NCI-H2081 treated with DMSO at 0.1 percent for 48 hours (cell line): ENCODE results near the gene OR7A5.
"Not testable (repeated sequence)": the region's sequence is repeated elsewhere in the genome, so short reads cannot be mapped to it uniquely, and the experiment has no call there.

ENCODE experiments used
- DNase-seq: peaks from one replicate; lab custom pipeline; 2025; lab: John Stamatoyannopoulos, UW

OR7A5 gene

DNA sequence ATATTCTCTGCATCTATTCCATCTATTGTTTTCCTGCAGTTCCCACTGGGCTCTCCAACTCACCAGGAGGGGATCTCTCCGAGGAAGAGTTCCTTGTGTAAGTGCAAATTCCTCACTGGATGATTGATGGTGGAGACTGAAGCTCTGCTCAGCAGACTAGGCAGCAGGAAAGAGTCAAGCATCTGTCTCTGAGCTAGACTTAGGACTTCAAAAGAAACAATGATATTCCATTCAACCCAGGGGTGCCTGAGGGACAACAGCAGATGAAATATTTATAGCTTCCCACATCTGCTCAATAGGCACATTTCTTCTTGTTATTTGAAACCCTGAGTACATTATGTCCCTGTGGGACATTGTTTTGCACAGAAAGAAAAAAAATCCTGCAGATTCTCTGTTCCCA, at the start of gene OR7A5, which contains the start of gene OR7C1:
Gene OR7A5 (minus strand): TSS at position 175 of the 400 bp plus-strand sequence. CDS start 6,944 bp downstream, outside the sequence.
Gene OR7C1 (minus strand): TSS at position 175 of the 400 bp plus-strand sequence. CDS start 35,049 bp downstream, outside the sequence.
- DNase-seq: no peak

DNA sequence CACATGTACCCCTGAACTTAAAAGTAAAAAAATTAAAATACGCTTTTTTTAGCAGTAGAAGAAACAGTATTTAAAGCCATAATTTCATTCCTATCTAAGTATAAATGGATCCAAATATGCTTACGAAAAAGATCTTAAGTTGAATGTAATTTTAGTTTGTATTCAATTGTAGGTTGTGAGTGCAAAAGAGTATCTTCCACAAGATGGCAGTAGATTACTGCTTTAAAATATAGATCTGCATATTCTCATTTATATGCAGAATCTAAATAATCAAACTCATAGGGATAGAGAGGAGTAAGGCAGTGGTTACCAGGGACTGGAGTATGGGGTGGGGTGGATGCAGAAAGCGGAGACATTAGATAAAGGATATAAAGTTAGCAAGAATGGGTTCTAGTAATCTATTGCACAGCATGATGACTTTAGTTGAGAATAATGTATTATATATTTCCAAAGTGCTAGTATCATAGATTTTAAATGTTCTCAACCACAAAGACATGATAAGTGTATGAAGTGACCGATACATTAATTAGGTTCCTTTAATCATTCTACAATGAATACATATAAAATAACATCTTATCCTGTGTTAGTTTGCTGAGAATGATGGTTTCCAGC, 36.7 kb upstream of the OR7A5 start:
- no peak for DNase-seq

DNA sequence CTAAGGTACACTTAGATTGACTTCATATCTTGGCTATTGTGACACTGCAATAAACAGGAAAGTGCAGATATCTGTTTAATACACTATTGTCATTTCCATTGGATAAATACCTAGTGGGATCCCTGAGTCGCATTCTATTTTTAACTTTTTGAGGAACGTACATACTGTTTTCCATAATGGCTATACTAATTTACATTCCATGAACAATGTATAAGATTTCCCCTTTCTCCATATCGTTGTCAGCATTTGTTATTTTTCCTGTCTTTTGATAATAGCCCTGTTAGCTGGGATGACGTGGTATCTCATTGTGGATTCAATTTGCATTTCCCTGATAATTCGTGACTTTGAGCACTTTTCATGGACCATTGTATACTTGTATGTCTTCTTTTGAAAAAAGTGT, 33.5 kb upstream of the OR7A5 start:
- no peak for DNase-seq

- DNase-seq: no peak
Measured at GRCh38 chr19:14848822-14849221, 13.8 kb upstream of the OR7A5 start, which contains the start of gene OR7A10. Gene OR7A10 (minus strand): TSS chr19:14848922. CDS start chr19:14841877, 7,045 bp downstream.

GRCh38 chr19:14843578-14843977, 8.6 kb upstream of the OR7A5 start:
- DNase-seq: no peak

DNA sequence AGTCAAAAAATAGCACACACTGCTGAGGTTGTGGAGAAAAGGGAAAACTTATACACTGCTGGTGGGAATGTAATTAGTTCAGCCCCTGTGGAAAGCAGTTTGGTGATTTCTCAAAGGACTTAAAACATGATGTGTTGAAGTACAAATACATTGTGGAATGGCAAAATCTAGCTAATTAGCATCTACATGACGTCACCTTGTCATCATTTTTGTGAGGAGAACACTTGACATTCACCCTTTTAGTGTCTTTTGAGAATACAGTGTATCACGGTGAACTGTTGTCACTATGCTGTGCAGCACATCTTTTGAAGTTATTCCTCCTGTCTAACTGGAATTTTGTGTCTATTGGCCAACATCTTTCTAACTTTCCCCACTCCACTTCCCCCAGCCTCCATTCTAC, 8.2 kb upstream of the OR7A5 start:
- DNase-seq: no peak

GRCh38 chr19:14840206-14840605, 5.2 kb upstream of the OR7A5 start:
- DNase-seq: no peak

GRCh38 chr19:14837391-14837790, 2.4 kb upstream of the OR7A5 start:
- no peak for DNase-seq

- no peak for DNase-seq
Measured at GRCh38 chr19:14830702-14831101, 4.3 kb downstream of the OR7A5 start.

DNA sequence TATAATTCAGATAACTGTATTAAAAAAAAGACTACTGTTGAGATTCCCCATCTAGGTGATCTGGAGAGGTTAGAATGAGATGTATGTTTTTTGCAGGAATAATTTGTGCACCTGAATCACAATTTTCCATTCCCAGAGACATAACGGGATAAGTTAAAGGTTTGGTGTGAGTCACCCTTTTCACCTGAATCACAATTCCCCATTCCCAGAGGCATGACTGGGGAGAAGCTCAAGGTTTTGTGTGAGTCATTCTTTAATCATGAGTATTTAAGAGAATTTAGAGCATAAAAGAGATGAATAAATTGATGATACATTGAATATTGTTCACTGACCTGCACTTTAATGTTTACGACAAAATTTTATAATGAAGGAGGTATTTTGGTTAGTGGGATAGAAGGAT, 9.0 kb downstream of the OR7A5 start:
- DNase-seq: no peak

GRCh38 chr19:14821937-14822336, 13.0 kb downstream of the OR7A5 start:
- DNase-seq: no peak

DNA sequence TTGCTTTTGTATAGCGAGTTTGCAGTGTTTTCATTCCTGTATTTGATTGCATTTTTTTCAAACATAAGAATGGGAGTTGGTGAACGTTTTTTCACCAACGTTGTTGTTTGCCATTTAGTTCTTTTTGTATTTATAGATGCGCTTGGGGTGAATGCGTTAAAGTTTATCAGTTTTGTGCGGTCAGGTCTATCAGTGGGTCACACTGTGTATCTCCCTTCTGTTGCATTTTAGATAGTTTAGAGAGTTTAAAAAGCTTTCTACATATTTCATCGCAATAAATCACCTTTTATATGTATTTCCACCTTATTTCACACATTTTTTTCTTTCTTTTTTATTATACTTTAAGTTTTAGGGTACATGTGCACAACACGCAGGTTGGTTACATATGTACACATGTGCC, 16.4 kb downstream of the OR7A5 start:
- DNase-seq: no peak

DNA sequence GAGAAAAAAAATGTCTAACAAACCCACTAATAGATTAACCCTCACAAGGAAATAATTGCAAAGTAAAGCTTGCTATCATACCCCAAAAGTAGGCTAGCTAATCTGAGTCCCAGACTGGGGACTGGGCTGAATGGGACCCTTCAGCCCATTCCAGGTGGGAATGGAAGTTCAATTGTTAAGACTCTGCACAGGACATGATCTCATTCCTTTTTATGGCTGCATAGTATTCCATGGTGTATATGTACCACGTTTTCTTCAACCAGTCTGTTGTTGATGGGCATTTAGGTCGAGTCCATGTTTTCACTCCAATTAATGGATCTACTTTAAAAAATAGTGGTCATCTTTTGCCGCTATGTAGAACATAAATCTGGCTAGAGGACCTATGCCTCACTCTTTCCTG, 17.9 kb downstream of the OR7A5 start:
- DNase-seq: no peak

DNA sequence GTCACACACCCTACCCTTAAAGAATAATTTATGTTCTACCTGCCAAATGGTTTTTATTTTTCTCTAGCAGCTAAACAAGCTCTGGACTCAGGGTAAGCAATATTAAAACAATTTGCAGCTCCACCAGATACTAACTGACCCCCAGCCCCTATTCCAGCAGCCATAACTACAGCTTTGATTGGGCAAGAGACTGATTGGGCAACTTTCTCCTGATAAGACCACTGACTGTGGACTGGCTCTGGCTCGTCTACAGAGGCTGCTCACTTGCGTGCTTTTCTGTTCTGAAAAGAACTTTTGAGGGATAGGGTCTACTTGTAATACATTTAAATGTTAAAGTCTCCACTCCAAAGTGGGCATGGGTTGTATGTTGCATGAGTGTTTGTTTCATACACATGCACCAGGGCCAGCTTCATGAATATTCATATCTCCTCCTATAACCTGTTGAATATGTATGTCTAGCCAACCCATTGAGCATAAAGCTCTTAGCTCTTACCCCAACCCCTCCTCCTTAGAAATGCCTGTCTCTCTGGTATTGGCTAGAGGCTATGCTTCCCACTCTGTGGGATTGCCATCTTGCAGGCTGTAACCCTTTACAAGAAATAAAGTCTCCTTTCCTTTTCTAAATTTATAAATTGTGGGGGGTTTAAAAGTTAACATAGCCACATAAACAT, 19.9 kb downstream of the OR7A5 start:
- DNase-seq: no peak

DNA sequence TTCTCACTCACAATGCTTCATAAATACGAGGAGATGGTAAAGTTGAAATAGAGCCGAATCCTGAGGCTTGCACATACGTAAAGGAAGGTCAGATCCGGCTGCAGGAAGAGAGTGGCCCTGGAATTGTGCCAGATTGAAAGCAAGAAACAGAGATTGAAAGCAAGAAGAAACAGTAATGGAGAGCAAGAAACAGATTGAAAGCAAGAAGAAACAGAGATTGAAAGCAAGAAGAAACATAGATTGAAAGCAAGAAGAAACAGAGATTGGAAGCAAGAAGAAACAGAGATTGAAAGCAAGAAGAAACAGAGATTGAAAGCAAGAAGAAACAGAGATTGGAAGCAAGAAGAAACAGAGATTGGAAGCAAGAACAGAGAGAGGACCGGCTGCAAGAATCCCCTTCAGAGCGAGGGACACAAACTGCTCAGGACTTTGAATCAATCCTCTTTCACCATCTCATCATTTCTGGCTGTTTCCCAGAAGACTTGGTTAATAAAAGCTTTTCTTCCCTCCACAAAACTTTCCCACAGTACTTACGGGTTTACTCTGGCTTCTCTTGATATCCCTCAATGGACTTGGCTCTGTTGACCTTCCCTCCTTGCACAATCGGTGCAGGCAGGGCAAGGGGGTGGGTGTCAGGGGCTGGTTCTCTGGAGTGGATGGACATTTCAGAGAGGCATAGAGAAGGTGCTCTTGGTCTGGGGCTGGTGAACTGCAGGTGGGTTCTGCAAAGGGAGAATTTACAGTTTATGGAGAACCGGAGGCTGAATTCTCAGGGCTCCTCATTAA, 25.5 kb downstream of the OR7A5 start:
- DNase-seq: no peak

DNA sequence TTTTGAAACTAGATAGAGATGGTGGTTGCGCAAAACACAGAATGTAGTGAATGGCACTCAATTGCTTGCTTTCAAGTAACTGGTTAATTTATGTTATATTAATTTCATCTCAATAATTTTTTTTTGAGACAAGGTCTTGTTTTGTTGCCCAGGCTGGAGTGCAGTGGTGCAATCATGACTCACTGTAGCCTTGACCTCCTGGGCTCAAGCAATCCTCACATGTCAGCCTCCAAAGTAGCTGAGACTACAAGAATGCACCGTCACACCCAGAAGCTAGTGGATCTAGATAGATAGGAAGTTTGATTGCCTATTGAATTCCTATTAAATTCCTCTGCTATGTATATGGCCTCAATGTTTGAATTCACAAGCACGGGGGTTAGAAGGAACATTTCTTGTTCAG, 30.2 kb downstream of the OR7A5 start:
- no peak for DNase-seq

GRCh38 chr19:14798760-14799159, 36.2 kb downstream of the OR7A5 start:
- no peak for DNase-seq

- no peak for DNase-seq
Measured at GRCh38 chr19:14796021-14796420, 39.0 kb downstream of the OR7A5 start.

DNA sequence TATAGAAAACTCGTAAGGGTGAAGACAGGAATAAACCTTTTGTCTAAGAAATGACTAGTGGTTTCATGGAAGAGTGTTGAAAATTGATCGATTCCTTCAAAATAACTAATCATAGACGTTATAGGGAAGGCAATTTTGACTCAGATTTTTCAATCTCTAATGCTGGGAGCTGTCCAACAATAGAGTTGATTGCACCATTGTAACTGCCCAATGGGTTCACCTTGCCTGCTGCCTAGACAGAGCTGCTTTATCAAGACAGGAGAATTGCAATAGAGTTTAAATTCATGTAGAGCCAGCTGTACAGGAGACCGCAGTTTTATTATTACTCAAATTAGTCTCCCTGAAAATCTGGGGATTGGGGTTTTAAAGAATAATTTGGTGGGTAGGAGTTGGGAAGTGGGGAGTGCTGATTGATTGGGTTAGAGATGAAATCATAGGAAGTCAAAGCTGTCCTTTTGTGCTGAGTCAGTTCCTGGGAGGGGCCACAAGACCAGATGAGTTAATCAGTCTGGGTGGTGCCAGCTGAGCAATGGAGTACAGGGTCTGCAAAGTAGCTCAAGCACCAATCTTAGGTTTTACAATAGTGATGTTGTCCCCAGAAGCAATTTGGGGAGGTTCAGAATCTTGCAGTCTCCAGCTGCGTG, 39.8 kb downstream of the OR7A5 start:
- DNase-seq: no peak

- DNase-seq: not testable (repeated sequence)
Measured at GRCh38 chr19:14792250-14792649, 42.7 kb downstream of the OR7A5 start.

GRCh38 chr19:14786421-14786851, 48.5 kb downstream of the OR7A5 start:
- no peak for DNase-seq

DNA sequence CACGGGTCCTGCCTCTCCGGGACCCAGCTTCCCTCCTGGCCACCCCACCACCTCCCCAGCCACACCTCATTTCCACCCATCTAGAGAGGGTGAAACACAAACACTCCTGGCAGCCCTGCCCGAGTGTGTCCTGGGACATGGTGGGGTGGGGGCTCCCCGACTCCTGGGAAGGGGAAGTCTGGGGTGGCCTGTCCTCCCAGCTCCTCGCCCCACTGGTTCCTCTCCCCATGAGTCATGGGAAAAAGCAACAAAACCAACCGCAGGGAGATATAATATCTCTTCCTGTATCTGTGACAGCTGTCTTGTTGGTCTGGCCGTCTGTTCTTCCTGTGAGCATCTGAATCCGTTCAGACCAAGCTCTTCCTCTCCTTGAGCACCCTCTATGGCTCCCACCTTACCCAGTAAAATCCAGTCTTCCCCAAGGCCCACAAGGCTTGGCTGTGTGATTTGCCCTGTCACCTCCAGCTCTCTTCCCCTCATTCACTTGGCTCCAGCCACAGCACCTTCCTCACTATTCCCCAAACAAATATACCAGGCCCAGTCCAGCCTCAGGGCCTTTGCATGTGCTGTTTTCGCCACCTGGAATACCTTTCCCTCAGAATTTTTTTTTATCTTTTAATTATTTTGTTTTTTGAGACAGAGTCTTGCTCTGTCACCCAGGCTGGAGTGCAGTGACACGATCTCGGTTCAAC, 49.7 kb downstream of the OR7A5 start:
- DNase-seq: not testable (repeated sequence)
